ENCODE results near the gene NBPF12.
"Not testable (repeated sequence)": the region's sequence is repeated elsewhere in the genome, so short reads cannot be mapped to it uniquely, and the experiment has no call there.

NBPF12 gene

GRCh38 chr1:146937462-146937861, 662 bp upstream of the NBPF12 start:
- H3K4me3 ChIP-seq (ENCODE audit: extremely low read depth, insufficient read depth, low read length, poor library complexity, severe bottlenecking); H3K27ac ChIP-seq (ENCODE audit: low read depth, low read length, severe bottlenecking); H3K4me1 ChIP-seq (ENCODE audit: control insufficient read depth, insufficient read depth, low read length, poor library complexity, severe bottlenecking); H3K36me3 ChIP-seq (ENCODE audit: control insufficient read depth, insufficient read depth, low read length); H3K9me3 ChIP-seq (ENCODE audit: control insufficient read depth, low read length): not testable (repeated sequence)
- no CpG with 5 or more reads among the region's 3 CpGs for WGBS, 2 experiments (ENCODE audit: insufficient coverage in 2 of 2)

GRCh38 chr1:146938927-146939786, 1.0 kb downstream of the NBPF12 start:
- not testable (repeated sequence) for H3K4me1 ChIP-seq (ENCODE audit: control insufficient read depth, insufficient read depth, low read length, poor library complexity, severe bottlenecking); H3K27ac ChIP-seq (ENCODE audit: low read depth, low read length, severe bottlenecking); H3K9me3 ChIP-seq (ENCODE audit: control insufficient read depth, low read length); H3K36me3 ChIP-seq (ENCODE audit: control insufficient read depth, insufficient read depth, low read length)
- H3K4me3 ChIP-seq (ENCODE audit: extremely low read depth, insufficient read depth, low read length, poor library complexity, severe bottlenecking), result peak overlapping the region; percentile 58
- 1 to 6% methylated on average over 15 to 19 of the region's 55 CpGs for WGBS, 2 experiments (ENCODE audit: insufficient coverage in 2 of 2)

- not testable (repeated sequence) for H3K27ac ChIP-seq (ENCODE audit: low read depth, low read length, severe bottlenecking); H3K36me3 ChIP-seq (ENCODE audit: control insufficient read depth, insufficient read depth, low read length); H3K4me1 ChIP-seq (ENCODE audit: control insufficient read depth, insufficient read depth, low read length, poor library complexity, severe bottlenecking); H3K9me3 ChIP-seq (ENCODE audit: control insufficient read depth, low read length)
- peak overlapping the region; percentile 58 for H3K4me3 ChIP-seq (ENCODE audit: extremely low read depth, insufficient read depth, low read length, poor library complexity, severe bottlenecking)
- WGBS, 2 experiments (ENCODE audit: insufficient coverage in 2 of 2), result no CpG with 5 or more reads among the region's 7 CpGs
These were observed 2.2 kb downstream of the NBPF12 start for GRCh38 chr1:146940293-146940692.

GRCh38 chr1:146943342-146943886, 5.3 kb downstream of the NBPF12 start:
- H3K27ac ChIP-seq (ENCODE audit: low read depth, low read length, severe bottlenecking); H3K4me1 ChIP-seq (ENCODE audit: control insufficient read depth, insufficient read depth, low read length, poor library complexity, severe bottlenecking); H3K36me3 ChIP-seq (ENCODE audit: control insufficient read depth, insufficient read depth, low read length); H3K4me3 ChIP-seq (ENCODE audit: extremely low read depth, insufficient read depth, low read length, poor library complexity, severe bottlenecking); H3K9me3 ChIP-seq (ENCODE audit: control insufficient read depth, low read length): not testable (repeated sequence)
- WGBS, 2 experiments (ENCODE audit: insufficient coverage in 2 of 2), result no CpG with 5 or more reads among the region's 6 CpGs

GRCh38 chr1:146948127-146948526, 10.0 kb downstream of the NBPF12 start:
- not testable (repeated sequence) for H3K4me3 ChIP-seq (ENCODE audit: extremely low read depth, insufficient read depth, low read length, poor library complexity, severe bottlenecking); H3K36me3 ChIP-seq (ENCODE audit: control insufficient read depth, insufficient read depth, low read length); H3K9me3 ChIP-seq (ENCODE audit: control insufficient read depth, low read length); H3K27ac ChIP-seq (ENCODE audit: low read depth, low read length, severe bottlenecking); H3K4me1 ChIP-seq (ENCODE audit: control insufficient read depth, insufficient read depth, low read length, poor library complexity, severe bottlenecking)
- no CpG with 5 or more reads among the region's 4 CpGs for WGBS, 2 experiments (ENCODE audit: insufficient coverage in 2 of 2)

- H3K4me3 ChIP-seq (ENCODE audit: extremely low read depth, insufficient read depth, low read length, poor library complexity, severe bottlenecking); H3K27ac ChIP-seq (ENCODE audit: low read depth, low read length, severe bottlenecking); H3K36me3 ChIP-seq (ENCODE audit: control insufficient read depth, insufficient read depth, low read length); H3K4me1 ChIP-seq (ENCODE audit: control insufficient read depth, insufficient read depth, low read length, poor library complexity, severe bottlenecking); H3K9me3 ChIP-seq (ENCODE audit: control insufficient read depth, low read length): not testable (repeated sequence)
- no CpG with 5 or more reads among the region's 2 CpGs for WGBS, 2 experiments (ENCODE audit: insufficient coverage in 2 of 2)
These were observed 26.2 kb downstream of the NBPF12 start for GRCh38 chr1:146964340-146964739.

- H3K27ac ChIP-seq (ENCODE audit: low read depth, low read length, severe bottlenecking); H3K36me3 ChIP-seq (ENCODE audit: control insufficient read depth, insufficient read depth, low read length); H3K4me1 ChIP-seq (ENCODE audit: control insufficient read depth, insufficient read depth, low read length, poor library complexity, severe bottlenecking); H3K9me3 ChIP-seq (ENCODE audit: control insufficient read depth, low read length); H3K4me3 ChIP-seq (ENCODE audit: extremely low read depth, insufficient read depth, low read length, poor library complexity, severe bottlenecking): not testable (repeated sequence)
- 69 to 90% methylated on average over 2 of the region's 8 CpGs for WGBS, 2 experiments (ENCODE audit: insufficient coverage in 2 of 2)
These were observed 28.2 kb downstream of the NBPF12 start for GRCh38 chr1:146966351-146966750.

GRCh38 chr1:146970656-146971055, 32.5 kb downstream of the NBPF12 start:
- H3K9me3 ChIP-seq (ENCODE audit: control insufficient read depth, low read length); H3K4me1 ChIP-seq (ENCODE audit: control insufficient read depth, insufficient read depth, low read length, poor library complexity, severe bottlenecking); H3K4me3 ChIP-seq (ENCODE audit: extremely low read depth, insufficient read depth, low read length, poor library complexity, severe bottlenecking); H3K27ac ChIP-seq (ENCODE audit: low read depth, low read length, severe bottlenecking); H3K36me3 ChIP-seq (ENCODE audit: control insufficient read depth, insufficient read depth, low read length): not testable (repeated sequence)
- 94% methylated on average over 2 of the region's 2 CpGs for WGBS, 2 experiments (ENCODE audit: insufficient coverage in 2 of 2)

- H3K27ac ChIP-seq (ENCODE audit: low read depth, low read length, severe bottlenecking); H3K9me3 ChIP-seq (ENCODE audit: control insufficient read depth, low read length); H3K4me3 ChIP-seq (ENCODE audit: extremely low read depth, insufficient read depth, low read length, poor library complexity, severe bottlenecking); H3K4me1 ChIP-seq (ENCODE audit: control insufficient read depth, insufficient read depth, low read length, poor library complexity, severe bottlenecking); H3K36me3 ChIP-seq (ENCODE audit: control insufficient read depth, insufficient read depth, low read length): not testable (repeated sequence)
- no CpG with 5 or more reads among the region's 5 CpGs for WGBS, 2 experiments (ENCODE audit: insufficient coverage in 2 of 2)
These were observed 34.6 kb downstream of the NBPF12 start for GRCh38 chr1:146972681-146973080.

- not testable (repeated sequence) for H3K27ac ChIP-seq (ENCODE audit: low read depth, low read length, severe bottlenecking); H3K9me3 ChIP-seq (ENCODE audit: control insufficient read depth, low read length); H3K4me3 ChIP-seq (ENCODE audit: extremely low read depth, insufficient read depth, low read length, poor library complexity, severe bottlenecking); H3K36me3 ChIP-seq (ENCODE audit: control insufficient read depth, insufficient read depth, low read length); H3K4me1 ChIP-seq (ENCODE audit: control insufficient read depth, insufficient read depth, low read length, poor library complexity, severe bottlenecking)
- 100% methylated on average over 1 of the region's 4 CpGs; no CpG with 5 or more reads in 1 of the 2 experiments for WGBS, 2 experiments (ENCODE audit: insufficient coverage in 2 of 2)
These were observed 47.7 kb downstream of the NBPF12 start for GRCh38 chr1:146985855-146986254.

GRCh38 chr1:146986450-146986849, 48.3 kb downstream of the NBPF12 start:
- H3K9me3 ChIP-seq (ENCODE audit: control insufficient read depth, low read length), result not testable (repeated sequence)
- no CpG with 5 or more reads among the region's 4 CpGs for WGBS, 2 experiments (ENCODE audit: insufficient coverage in 2 of 2)

More at GRCh38 chr1:146986450-146986849, 48.3 kb downstream of the NBPF12 start:
- H3K36me3 ChIP-seq (ENCODE audit: control insufficient read depth, insufficient read depth, low read length); H3K4me1 ChIP-seq (ENCODE audit: control insufficient read depth, insufficient read depth, low read length, poor library complexity, severe bottlenecking); H3K4me3 ChIP-seq (ENCODE audit: extremely low read depth, insufficient read depth, low read length, poor library complexity, severe bottlenecking); H3K27ac ChIP-seq (ENCODE audit: low read depth, low read length, severe bottlenecking): not testable (repeated sequence)
